ENCODE data around the gene SUPT16H. TPM values are rescaled to one million over a fixed set of nuclear protein-coding genes. Genes with fewer than 3 reads are reported as not detected.
A peak's percentile ranks its signal among the peaks of the same experiment; 100 is the strongest.

SUPT16H gene
- total RNA-seq, 1 donor from 2014 or later, result 14.9 TPM

DNA sequence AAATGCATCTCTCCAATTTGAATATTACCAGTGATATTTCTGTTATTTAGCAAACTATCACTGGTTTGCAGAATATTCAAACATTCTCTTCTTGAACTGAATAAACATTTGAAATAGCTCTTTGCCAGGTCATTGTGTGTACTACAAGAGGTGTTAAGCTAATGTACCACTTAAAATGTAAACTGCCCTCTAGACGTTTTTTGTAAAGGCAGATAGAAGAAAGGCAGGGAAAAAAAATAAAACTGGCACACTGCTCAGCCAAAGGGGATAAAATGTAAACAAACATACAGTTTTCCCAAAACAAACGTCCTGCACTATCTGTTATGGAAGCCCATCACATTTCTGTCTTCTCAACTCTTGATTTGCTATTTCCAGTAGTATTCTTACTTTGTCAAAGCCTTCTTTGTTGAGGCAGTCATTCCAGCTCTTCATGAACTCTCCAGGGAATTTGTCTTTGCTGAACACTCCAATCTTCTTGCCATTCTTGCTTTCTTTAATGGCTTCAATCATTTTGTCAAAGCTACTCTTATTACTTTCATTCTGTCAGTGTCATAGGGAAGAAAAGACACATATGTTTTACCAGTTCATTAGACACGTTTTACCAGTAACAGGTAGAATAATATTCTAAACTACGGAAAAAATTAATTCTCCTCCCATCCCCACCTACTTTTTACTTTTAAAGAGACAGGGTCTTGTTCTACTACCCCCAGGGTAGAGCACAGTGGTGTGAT, 13.7 kb downstream of the SUPT16H start:
- ATAC-seq (no peak), DNase-seq (ENCODE audit: low spot score) (no peak)

DNA sequence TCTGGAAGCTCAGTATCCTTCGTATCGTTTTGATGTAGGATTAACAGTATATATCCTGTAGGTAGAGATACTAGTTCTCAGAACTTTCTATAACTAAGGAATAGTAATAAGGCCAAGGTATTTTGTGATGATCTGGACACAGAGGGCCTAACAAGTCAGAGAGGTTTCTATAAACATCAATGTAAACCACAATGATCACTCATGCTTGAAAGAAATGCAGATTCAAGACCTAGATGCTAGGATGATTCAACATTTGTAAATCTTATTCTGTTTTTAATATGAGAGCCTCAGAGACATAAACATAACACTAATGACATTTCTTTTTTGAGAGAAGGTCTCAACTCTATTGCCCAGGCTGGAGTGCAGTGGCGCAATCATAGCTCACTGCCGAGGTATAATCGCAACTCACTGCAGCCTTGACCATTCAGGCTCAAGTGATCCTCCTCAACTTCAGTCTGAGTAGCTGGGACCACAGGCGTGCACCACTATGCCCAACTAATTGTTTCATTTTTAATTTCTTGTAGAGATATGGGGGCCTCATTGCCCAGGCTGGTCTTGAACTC, 16.2 kb downstream of the SUPT16H start:
- ATAC-seq (no peak), DNase-seq (ENCODE audit: low spot score) (no peak)

DNA sequence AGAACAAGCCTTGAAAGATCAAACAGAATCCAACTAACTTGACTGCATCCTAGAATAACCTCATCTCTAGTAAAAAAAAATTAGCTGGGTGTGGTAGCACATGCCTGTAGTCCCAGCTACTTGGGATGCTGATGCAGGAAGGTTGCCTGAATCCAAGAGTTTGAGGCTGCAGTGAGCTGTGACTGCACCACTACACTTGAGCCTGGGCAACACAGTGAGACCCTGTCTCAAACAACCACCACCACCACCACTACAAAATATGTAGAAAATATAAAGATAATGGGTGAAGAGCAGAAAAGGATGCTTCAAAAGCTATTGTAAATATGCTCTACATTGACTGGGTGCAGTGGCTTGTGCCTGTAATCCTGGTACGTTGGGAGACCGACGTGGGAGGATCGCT, 27.3 kb downstream of the SUPT16H start:
- ATAC-seq (no peak), DNase-seq (ENCODE audit: low spot score) (no peak)

DNA sequence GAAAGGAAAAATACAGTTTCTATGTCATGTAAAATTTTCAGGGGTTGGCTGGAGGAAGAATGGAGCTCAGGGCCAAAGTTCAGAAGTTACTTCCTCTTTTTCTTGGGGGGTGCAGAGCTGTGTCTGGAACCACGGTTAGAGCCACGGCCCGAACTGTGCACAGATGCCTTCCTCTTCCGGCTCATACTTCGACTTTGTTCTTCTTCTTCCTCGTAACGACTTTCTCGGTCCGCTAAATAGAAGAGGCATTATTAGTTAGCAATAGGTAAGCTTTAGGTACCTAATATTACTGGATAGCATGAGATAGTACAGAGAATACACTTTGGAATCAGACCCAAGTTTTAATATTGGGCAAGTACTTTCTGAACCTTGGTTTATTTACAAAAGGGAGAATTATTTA, 31.2 kb downstream of the SUPT16H start:
- peak; percentile 34 for ATAC-seq
- DNase-seq (ENCODE audit: low spot score), result no peak

DNA sequence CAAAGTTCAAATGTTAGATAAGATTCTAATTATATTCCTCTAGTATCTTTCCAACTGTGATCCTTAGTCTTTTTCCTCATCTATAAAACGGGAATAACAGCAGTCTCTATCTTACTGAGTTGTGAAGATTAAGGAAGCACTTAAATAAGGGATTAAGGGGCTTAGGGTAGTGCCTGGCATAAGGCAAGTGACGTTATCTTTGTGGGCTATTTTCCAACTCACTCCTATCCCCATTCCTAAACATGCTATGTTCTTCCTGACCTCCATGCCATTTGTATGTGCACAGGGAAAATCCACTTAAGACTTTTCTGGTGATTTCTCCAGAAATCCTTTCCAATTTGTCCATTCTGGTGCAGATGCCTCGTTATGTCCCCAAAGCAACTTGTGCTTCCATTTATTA, 33.3 kb downstream of the SUPT16H start:
- no peak for ATAC-seq
- no peak for DNase-seq (ENCODE audit: low spot score)

DNA sequence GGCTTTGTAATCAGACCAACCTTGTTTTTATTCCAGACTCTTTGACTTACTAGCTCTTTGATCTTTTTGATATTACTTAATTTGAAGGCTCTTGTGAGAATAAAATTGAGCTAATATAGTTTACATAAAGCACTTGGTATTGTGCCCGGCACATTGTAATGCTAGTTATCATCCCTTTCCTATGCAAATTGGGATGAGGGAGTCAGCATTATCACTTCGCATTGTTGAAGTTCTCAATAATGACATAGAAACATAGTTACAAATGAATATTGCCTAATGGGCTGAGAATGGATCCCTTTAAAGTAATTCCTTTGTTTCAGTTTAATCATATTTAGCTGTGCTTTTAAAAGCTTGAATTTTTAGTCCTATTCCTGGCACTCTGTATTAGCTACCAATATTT, 36.6 kb downstream of the SUPT16H start:
- ATAC-seq, result no peak
- no peak for DNase-seq (ENCODE audit: low spot score)

DNA sequence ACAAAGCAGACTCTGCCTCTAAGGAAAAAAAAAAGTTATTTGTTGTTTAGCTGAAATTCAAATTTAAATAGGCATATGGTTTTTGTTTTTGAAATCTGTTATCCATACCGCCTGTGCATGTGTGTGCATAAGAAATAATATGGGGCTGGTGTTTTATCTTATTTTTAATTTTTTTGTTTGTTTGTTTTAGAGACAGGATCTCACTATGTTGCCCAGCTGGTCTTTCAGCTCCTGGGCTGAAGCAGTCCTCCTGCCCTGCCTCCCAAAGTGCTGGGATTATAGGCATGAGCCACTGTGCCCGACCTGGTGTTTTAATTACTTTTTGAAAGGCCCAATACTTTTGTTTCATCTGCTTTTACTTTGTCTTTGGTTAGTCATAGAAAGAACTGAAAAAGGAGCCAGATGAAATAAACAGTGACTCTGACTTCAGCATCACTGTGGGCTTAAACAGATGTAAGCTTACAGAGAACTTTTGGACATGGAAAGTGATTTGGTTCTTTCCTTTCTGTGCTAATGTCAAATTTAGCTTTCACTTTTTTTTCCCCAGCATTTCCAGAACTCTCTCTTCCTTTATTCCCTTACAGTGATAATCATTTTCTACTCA, 37.2 kb downstream of the SUPT16H start:
- ATAC-seq, result no peak
- DNase-seq (ENCODE audit: low spot score), result no peak

DNA sequence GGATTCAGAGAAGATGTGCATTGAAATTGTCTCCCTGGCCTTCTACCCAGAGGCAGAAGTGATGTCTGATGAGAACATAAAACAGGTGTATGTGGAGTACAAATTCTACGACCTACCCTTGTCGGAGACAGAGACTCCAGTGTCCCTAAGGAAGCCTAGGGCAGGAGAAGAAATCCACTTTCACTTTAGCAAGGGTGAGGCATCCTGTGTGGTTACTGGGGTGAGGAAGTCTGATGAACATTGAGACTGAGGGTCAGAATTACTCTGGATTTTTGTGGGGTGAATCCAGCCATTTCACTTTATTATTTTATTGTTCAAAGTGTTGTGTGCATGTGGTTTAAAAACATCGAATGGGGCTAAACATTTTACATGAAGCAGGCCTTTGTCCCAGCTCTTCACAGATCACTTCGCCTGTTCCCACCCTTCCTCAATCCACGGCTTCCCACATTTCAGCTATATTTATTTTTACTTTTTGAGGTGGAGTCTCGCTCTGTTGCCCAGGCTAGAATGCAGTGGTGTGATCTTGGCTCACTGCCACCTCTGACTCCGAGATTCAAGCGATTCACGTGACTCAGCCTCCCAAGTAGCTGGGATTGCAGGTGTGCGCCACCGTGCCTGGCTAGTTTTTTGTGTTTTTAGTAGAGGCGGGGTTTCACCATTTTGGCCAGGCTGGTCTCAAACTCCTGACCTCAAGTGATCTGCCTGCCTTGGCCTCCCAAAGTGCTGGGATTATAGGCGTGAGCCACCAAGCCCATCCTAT, 40.6 kb downstream of the SUPT16H start:
- peak; percentile 19 for ATAC-seq
- DNase-seq (ENCODE audit: low spot score), result no peak

DNA sequence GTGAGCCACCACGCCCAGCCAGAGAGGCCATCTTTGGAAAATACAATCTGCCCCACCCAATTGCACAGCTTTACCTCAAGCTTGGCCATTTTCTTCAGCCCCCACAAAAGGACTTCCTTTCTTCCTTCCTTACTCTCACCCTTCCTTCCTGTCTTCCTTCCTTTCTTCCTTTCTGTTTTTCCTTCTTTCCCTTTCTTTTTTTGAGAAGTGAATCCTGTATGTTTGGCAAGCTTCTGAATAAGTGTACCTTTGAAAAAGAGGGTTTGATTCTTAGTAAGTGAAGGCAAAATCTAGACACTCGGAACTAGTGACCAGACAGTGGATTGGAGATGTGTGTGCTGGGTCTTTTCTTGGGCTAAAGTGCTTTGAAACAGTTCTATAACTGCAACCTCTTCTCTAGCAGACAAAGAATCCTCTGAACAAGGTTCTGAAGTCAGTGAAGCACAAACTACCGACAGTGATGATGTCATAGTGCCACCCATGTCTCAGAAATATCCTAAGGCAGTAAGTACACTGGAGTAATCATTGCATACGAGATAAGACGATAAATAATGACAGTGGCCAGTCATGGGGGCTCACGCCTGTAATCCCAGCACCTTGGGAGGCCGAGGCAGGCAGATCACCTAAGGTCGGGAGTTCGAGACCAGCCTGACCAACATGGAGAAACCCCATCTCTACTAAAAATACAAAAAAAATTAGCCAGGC, 49.5 kb downstream of the SUPT16H start:
- ATAC-seq (no peak), DNase-seq (ENCODE audit: low spot score) (no peak)

DNA sequence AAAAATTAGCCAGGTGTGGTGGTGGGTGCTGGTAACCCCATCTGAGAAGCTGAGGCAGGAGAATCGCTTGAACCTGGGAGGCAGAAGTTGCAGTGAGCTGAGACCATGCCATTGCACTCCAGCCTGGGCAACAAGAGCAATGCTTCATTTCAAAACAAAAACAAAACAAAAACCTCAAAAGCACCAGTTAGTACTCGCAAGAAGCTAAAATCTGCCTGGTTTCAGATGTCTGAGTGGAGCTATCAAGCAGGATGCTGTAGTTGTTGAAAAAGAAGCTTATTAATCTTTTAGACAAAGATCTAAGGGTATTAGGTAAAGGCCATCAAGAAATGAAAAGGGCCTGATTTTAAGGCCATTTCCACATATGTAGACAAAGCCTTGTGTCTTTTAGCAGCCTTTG, 50.9 kb downstream of the SUPT16H start:
- ATAC-seq, result no peak
- DNase-seq (ENCODE audit: low spot score), result no peak

DNA sequence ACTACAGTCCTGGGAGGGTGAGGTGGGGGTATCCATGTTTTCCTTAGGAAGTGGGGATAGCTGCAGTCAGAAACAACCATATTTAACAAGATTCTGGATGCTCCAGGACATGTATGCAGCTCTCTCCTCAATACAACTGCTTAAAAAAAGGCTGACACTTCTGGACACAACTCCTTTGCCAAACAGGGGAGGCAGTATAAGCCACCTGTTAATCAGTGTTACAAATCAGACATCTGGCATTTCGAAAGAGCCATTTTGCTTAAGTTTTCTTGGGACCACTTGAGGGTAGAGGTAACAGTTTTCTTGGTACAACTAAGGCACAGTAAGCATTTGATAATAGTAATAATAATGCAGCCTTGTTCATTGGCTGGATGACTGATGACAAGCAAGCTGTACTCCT, 56.8 kb downstream of the SUPT16H start:
- DNase-seq (ENCODE audit: low spot score) (no peak), ATAC-seq (no peak)

DNA sequence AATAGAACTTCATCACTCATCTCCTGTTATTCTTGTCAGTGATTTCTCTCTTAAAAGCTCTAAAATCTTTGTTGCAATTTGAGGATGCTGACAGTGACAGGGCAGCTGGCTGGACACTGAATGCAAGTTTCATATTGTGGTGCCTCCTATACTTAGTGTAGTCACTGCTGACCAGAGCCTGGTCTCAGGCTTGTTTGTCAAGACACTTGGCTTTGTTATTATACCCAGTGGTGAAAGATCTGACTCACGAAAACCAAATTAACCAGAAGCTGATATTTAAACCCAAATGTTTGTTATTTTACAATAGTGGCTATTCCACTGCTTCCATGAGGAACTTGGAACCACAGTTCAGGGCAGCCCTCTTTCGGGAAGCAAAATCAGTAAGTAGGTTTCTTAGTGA, 61.1 kb downstream of the SUPT16H start:
- ATAC-seq (no peak), DNase-seq (ENCODE audit: low spot score) (no peak)

DNA sequence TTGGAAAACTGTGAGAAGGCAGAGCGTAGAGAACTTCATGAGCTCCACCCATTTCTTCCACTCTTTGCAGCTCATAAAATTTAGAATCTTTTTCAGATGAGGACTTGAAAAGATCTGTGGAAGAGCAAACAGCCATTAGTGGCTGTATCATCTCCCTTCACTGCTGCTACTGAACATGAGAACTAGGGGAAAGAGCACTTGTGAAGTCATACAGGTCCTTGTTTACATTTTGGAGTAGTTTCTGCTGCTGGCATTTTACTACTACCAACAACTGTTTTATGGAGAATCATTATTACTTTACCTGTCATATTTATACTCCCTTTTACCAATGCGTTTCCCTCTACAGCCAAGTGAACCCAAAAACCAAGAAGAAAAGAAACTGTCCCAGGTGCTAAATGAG, 62.9 kb downstream of the SUPT16H start:
- no peak for DNase-seq (ENCODE audit: low spot score)

DNA sequence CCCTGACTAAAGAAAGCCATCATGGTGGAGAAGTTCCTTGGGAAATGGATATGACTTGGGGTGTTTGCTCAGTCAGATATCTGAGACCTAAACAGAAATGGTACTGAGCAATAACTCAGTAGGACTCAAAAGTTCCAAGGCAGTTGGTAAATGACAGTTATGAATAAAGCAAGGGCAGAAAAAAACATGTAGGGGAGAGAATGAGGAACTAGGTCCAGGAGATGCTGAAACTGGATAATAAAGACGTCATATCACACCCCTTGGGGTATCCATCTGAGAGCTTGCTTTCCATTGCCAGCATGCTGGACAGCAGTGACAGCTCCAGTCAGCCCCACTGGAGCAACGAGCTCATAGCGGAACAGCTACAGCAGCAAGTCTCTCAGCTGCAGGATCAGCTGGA, 66.4 kb downstream of the SUPT16H start:
- no peak for ATAC-seq
- no peak for DNase-seq (ENCODE audit: low spot score)

More for the DNA sequence above, 62.9 kb downstream of the SUPT16H start:
- no peak for ATAC-seq

DNA sequence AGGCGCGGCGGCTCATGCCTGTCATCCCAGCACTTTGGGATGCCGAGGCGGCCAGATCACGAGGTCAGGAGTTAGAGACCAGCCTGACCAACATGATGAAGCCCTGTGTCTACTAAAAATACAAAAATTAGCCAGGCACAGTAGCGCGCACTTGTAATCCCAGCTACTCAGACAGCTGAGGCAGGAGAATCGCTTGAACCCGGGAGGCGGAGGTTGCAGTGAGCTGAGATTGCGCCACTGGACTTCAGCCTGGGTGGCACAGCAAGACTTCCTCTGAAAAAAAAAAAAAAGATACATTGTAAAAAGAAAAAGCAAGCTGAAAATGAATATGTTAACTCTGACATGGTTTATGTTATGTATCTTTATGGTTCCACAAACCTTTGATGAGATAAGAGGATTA, 70.3 kb downstream of the SUPT16H start:
- DNase-seq (ENCODE audit: low spot score), result no peak

DNA sequence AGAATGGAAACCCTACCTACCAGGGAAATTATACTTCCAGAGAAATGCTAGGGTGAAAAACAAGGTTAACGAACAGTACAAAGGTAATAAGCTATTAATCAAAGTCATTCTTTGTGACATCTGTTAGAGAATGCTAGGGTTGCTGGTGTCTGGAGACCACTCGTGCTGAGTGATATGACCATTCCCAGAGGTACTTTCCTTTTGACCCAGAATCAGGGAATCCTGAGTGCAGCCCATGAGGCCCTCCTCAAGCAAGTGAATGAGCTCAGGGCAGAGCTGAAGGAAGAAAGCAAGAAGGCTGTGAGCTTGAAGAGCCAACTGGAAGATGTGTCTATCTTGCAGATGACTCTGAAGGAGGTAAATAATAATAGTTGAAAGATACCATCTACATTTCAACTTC, 72.2 kb downstream of the SUPT16H start:
- no peak for DNase-seq (ENCODE audit: low spot score)
- no peak for ATAC-seq

More for the DNA sequence above, 70.3 kb downstream of the SUPT16H start:
- no peak for ATAC-seq

DNA sequence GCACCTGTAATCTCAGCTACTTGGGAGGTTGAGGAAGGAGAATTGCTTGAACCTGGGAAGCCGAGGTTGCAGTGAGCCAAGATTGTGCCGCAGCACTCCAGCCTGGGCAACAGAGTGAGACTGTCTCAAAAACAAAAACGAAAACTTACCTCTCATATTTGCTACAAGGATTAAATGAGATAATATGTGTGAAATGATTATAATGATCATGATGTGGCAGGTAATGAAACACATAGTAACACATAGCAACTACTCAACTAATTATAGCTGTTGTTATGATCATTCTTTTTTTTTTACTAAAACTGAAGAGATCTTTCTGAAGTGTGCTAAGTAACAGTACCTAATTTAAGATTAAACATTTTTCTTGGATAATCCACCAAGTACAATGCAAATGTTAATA, 73.9 kb downstream of the SUPT16H start:
- ATAC-seq (no peak), DNase-seq (ENCODE audit: low spot score) (no peak)

DNA sequence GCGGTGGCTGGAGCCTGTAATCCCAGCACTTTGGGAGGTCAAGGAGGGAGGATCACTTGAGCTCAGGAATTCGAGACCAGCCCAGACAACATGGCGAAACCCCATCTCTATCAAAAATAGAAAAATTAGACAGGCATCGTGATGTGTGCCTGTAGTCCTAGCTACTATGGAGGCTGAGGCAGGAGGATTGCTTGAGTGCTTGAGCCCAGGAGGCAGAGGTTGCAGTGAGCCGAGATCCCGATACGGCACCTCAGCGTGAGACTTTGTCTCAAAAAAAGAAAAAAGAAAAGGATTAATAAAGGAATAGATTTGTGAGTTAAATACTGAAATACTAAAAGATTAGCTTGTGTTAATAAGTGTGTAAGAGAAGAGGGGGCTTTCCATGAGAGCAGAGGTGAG, 74.6 kb downstream of the SUPT16H start:
- ATAC-seq (peak; percentile 4), DNase-seq (ENCODE audit: low spot score) (no peak)

DNA sequence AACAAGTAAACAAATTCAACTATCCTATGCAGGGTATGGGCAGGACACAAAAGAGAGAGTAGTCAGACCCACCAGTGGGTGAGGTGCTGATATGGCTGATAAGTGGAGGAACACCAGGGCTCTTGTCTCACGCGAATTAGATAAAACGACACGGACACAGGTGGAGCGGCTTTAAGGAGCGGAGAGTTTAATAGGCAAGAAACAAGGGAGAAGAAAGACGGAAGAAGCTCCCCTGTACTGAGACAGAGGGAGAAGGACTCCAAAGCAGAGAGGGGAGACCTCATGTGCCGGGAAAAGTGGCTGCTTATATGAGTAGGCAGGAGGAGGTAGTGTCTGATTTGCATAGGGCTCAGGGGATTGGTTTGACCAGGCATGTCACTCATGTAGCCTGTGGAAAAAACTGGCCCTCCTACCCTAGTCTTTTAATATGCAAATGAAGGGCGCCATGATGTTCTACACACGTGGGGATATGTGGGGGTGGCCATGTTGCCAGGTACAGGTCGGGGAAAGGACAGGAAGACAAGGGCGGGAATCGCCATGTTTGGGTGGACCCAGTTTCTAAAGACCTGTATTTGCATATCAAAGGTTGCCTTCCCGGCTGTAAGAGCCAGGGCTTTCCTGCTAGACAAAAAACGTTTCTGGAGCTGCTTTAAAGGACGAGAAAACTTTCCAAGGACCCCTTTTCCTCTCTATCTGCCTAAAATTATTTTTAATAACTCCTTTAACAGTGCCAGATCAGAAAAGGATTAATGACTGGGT, 75.2 kb downstream of the SUPT16H start:
- peak; percentile 92 for ATAC-seq
- peak; percentile 94 for DNase-seq (ENCODE audit: low spot score)

DNA sequence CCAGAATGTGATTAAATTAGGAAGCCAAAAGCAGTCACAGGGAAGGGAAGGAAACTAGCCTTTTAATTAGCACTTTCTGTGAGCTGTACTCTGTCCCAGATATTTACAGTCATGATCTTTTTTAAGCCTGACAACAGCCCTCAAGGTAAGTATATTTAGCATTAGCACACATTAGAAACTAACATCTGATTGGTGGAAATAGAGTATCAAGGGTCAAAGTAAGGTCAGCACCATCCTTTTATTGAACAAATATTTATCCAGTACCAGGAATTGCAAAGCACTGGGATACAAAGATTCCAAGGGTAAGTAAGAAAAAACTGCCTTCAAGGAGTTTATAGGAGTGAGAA, 75.7 kb downstream of the SUPT16H start:
- no peak for DNase-seq (ENCODE audit: low spot score)
- ATAC-seq, result peak; percentile 79

DNA sequence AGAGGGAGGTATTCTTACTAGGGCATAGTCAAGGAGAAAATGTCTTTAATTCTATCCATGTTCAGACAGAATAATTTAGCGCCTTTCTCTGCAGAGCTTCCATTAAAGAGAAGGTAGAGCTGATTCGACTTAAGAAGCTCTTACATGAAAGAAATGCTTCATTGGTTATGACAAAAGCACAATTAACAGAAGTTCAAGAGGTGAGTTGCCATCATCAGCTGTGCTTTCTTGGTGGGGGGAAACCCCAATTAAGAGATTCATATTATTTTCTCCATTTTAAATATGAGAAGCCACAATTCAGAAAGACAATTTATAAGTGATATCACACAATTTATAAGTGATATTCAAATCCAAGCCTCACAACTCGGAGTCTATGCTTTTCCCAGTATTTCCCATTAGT, 76.2 kb downstream of the SUPT16H start:
- DNase-seq (ENCODE audit: low spot score), result no peak
- ATAC-seq, result no peak

Measured in left lobe of liver (tissue), 2 donors.